GM06990 (cell line): ENCODE measurements around the gene SCLT1.

Source experiments
- DNase-seq: peaks from one replicate; pipeline ENCODE4 v3.0.0-alpha.2; 2011; ENCODE audit not compliant: insufficient read length; ENCODE audit errors: extremely low read depth
- H3K27me3 ChIP-seq: replicated peaks from 2 replicates; pipeline ENCODE4 v1.6.0; 2011; ENCODE audit warnings: low read length; ENCODE audit not compliant: control insufficient read depth, insufficient read depth
- H3K36me3 ChIP-seq: 2 replicates; pipeline ENCODE4 v1.5.1; 2011; ENCODE audit warnings: low read length; ENCODE audit not compliant: control insufficient read depth, insufficient read depth
- H3K4me3 ChIP-seq: replicated peaks from 2 replicates; pipeline ENCODE4 v1.5.1; 2011; ENCODE audit warnings: low read depth, mild to moderate bottlenecking, control low read depth, low read length
- CTCF ChIP-seq: IDR thresholded peaks from 2 replicates; pipeline ENCODE4 v1.5.1; 2011; ENCODE audit warnings: low read length, control low read depth, mild to moderate bottlenecking, inconsistent platforms; ENCODE audit not compliant: insufficient read depth, poor library complexity, severe bottlenecking

Gene SCLT1

GRCh38 chr4:129064717-129065116, 28.6 kb downstream of the SCLT1 start:
- TF ChIP-seq CTCF: no peak
- H3K36me3 ChIP-seq: peaks cover 2% of the 10 kb centered on the region
- no peak overlapping the region for H3K4me3 ChIP-seq
- H3K27me3 ChIP-seq: no peaks in the 10 kb centered on the region
- no peak for DNase-seq

- Histone ChIP-seq H3K4me3 (no peak overlapping the region), H3K36me3 (peaks cover 2% of the 10 kb centered on the region), H3K27me3 (no peaks in the 10 kb centered on the region)
- TF ChIP-seq CTCF: no peak
- DNase-seq: no peak
Observed at GRCh38 chr4:129063640-129064039, 29.7 kb downstream of the SCLT1 start.

GRCh38 chr4:129062580-129062979, 30.8 kb downstream of the SCLT1 start:
- no peak overlapping the region for H3K4me3 ChIP-seq
- no peak for DNase-seq
- no peak for TF ChIP-seq CTCF
- no peaks in the 10 kb centered on the region for H3K27me3 ChIP-seq
- H3K36me3 ChIP-seq: peaks cover 2% of the 10 kb centered on the region

- no peak for DNase-seq
- Histone ChIP-seq H3K27me3 (no peaks in the 10 kb centered on the region), H3K36me3 (peaks cover 2% of the 10 kb centered on the region), H3K4me3 (no peak overlapping the region)
- no peak for TF ChIP-seq CTCF
Observed at GRCh38 chr4:129059028-129059427, 34.3 kb downstream of the SCLT1 start.

GRCh38 chr4:129046055-129046959, 47.0 kb downstream of the SCLT1 start:
- Histone ChIP-seq H3K36me3 (no peaks in the 10 kb centered on the region), H3K27me3 (no peaks in the 10 kb centered on the region), H3K4me3 (no peak overlapping the region)
- TF ChIP-seq CTCF: no peak
- DNase-seq: no peak
